HG03432 (cell line): ENCODE data around the gene CIT.

Experiments used
- ATAC-seq: cut with Tn5 transposase; IDR thresholded peaks from one replicate; pipeline ENCODE4 v1.9.1; 2021; ENCODE audit warnings: mild to moderate bottlenecking, moderate library complexity; ENCODE audit not compliant: unreplicated experiment

The CIT gene

GRCh38 chr12:119808441-119808840 is 68.7 kb downstream of the CIT start:
- no peak for ATAC-seq

- ATAC-seq: no peak
Measured at GRCh38 chr12:119807380-119807779, 69.7 kb downstream of the CIT start.

GRCh38 chr12:119804011-119804641 is 73.0 kb downstream of the CIT start:
- ATAC-seq: no peak

- no peak for ATAC-seq
Measured at GRCh38 chr12:119803381-119803791, 73.7 kb downstream of the CIT start.

- no peak for ATAC-seq
Measured at GRCh38 chr12:119802472-119802871, 74.6 kb downstream of the CIT start.

GRCh38 chr12:119797090-119797489 is 80.0 kb downstream of the CIT start:
- ATAC-seq: no peak

GRCh38 chr12:119796292-119796691 is 80.8 kb downstream of the CIT start:
- no peak for ATAC-seq

- no peak for ATAC-seq
Measured at GRCh38 chr12:119791453-119791852, 85.7 kb downstream of the CIT start.

- ATAC-seq: no peak
Measured at GRCh38 chr12:119788786-119789185, 88.3 kb downstream of the CIT start.

- ATAC-seq: no peak
Measured at GRCh38 chr12:119786539-119786938, 90.6 kb downstream of the CIT start.

- no peak for ATAC-seq
Measured at GRCh38 chr12:119784673-119785072, 92.4 kb downstream of the CIT start.

- no peak for ATAC-seq
Measured at GRCh38 chr12:119783787-119784186, 93.3 kb downstream of the CIT start.

GRCh38 chr12:119781804-119782203 is 95.3 kb downstream of the CIT start:
- no peak for ATAC-seq

GRCh38 chr12:119780786-119781434 is 96.2 kb downstream of the CIT start:
- ATAC-seq: no peak

- ATAC-seq: no peak
Measured at GRCh38 chr12:119775246-119775895, 101.7 kb downstream of the CIT start.

GRCh38 chr12:119772431-119772830 is 104.7 kb downstream of the CIT start:
- no peak for ATAC-seq

- no peak for ATAC-seq
Measured at GRCh38 chr12:119770146-119770545, 107.0 kb downstream of the CIT start.

- ATAC-seq: no peak
Measured at GRCh38 chr12:119762619-119763018, 114.5 kb downstream of the CIT start.

- no peak for ATAC-seq
Measured at GRCh38 chr12:119758722-119759121, 118.4 kb downstream of the CIT start.

GRCh38 chr12:119758234-119758633 is 118.9 kb downstream of the CIT start:
- ATAC-seq: no peak

GRCh38 chr12:119751961-119752360 is 125.2 kb downstream of the CIT start:
- no peak for ATAC-seq

GRCh38 chr12:119749666-119750065 is 127.5 kb downstream of the CIT start:
- no peak for ATAC-seq
